B cell (primary cell): ENCODE data around the gene MVB12A. TPM values are rescaled to one million over a fixed set of nuclear protein-coding genes. Genes with fewer than 3 reads are reported as not detected.

Experiments
- ATAC-seq: fragments of 200-7000 bp; cut with Tn5 transposase; one replicate; pipeline ENCODE4 v1.10.0; 2021; ENCODE audit warnings: low read depth, mild to moderate bottlenecking, moderate number of reproducible peaks, moderate library complexity
- CTCF ChIA-PET: fragments of 350-600 bp; sonication (Branson Sonifier 250); formaldehyde crosslinking; loops from one replicate; lab custom pipeline; 2021; ENCODE audit warnings: antibody characterized with exemption, inconsistent platforms; lab: Charles Lee
- POLR2A ChIA-PET: fragments of 350-600 bp; sonication (Branson Sonifier 250); formaldehyde crosslinking; loops from one replicate; lab custom pipeline; 2021; ENCODE audit warnings: antibody characterized with exemption; lab: Charles Lee
- DNase-seq: peaks from one replicate; pipeline ENCODE4 v3.0.0; 2013
- H2AFZ ChIP-seq: 2 replicates; pipeline ENCODE4 v1.6.1; 2012; ENCODE audit warnings: mild to moderate bottlenecking, low read depth, low read length; ENCODE audit not compliant: insufficient read depth, poor library complexity, severe bottlenecking
- H3K27ac ChIP-seq, 2 donors: 1 replicate in 1 of 2; 2 replicates in 1 of 2; pipeline ENCODE4 v1.5.1; 2012 to 2013; ENCODE audit warnings: low read length in 2 of 2, mild to moderate bottlenecking in 2 of 2, moderate library complexity in 1 of 2
- H3K27me3 ChIP-seq, 4 experiments: fragments of 200-600 bp in 1 of 4; sonication (generic) in 1 of 4; replicated peaks in 1 of 4; 1 replicate in 2 of 4; 2 replicates in 2 of 4; pipeline versions ENCODE4 v1.6.1 to v1.7.0; 2013 to 2016; ENCODE audit warnings: low read length in 3 of 4, mild to moderate bottlenecking in 2 of 4, mixed read lengths in 1 of 4, moderate library complexity in 1 of 4; ENCODE audit not compliant: insufficient read depth in 4 of 4, control insufficient read depth in 3 of 4; ENCODE audit errors: control extremely low read depth in 1 of 4
- H3K36me3 ChIP-seq, 2 experiments: replicated peaks in 1 of 2; 1 replicate in 1 of 2; 2 replicates in 1 of 2; pipeline versions ENCODE4 v1.6.1 to v1.7.1; 2013; ENCODE audit warnings: low read length in 1 of 2; ENCODE audit not compliant: insufficient read depth in 2 of 2, control insufficient read depth in 1 of 2; ENCODE audit errors: control extremely low read depth in 1 of 2, extremely low read depth in 1 of 2
- H3K4me1 ChIP-seq, 2 donors: fragments of 200-600 bp in 1 of 2; sonication (generic) in 1 of 2; 1 replicate in 1 of 2; 2 replicates in 1 of 2; pipeline versions ENCODE4 v1.5.1 to v1.6.1; 2013 to 2017; ENCODE audit warnings: low read length in 2 of 2; ENCODE audit not compliant: control insufficient read depth in 2 of 2, insufficient read depth in 2 of 2
- H3K4me2 ChIP-seq: replicated peaks from 2 replicates; pipeline ENCODE3; 2012; ENCODE audit warnings: mild to moderate bottlenecking, low read depth, low read length; ENCODE audit not compliant: poor library complexity, severe bottlenecking
- H3K4me3 ChIP-seq, 5 experiments: fragments of 200-600 bp in 1 of 5; sonication (generic) in 1 of 5; 1 replicate in 3 of 5; 2 replicates in 2 of 5; pipeline versions ENCODE4 v1.5.1 to v1.7.0; 2011 to 2016; ENCODE audit warnings: low read length in 4 of 5, mild to moderate bottlenecking in 4 of 5, low read depth in 2 of 5, control low read depth in 1 of 5, moderate library complexity in 1 of 5; ENCODE audit not compliant: insufficient read depth in 1 of 5; ENCODE audit errors: control extremely low read depth in 1 of 5, extremely low read depth in 1 of 5
- H3K79me2 ChIP-seq: fragments of 200-600 bp; sonication (generic); one replicate; pipeline ENCODE4 v1.6.0; 2016; ENCODE audit warnings: low read length; ENCODE audit not compliant: control insufficient read depth, insufficient read depth
- H3K9ac ChIP-seq: fragments of 200-600 bp; sonication (generic); 2 replicates; pipeline ENCODE4 v1.6.1; 2017; ENCODE audit warnings: mild to moderate bottlenecking, low read length, moderate library complexity
- H3K9me3 ChIP-seq, 3 donors: one replicate each; pipeline versions ENCODE4 v1.6.1 to v1.7.1; 2013; ENCODE audit warnings: low read length in 2 of 3; ENCODE audit not compliant: control insufficient read depth in 2 of 3, insufficient read depth in 1 of 3; ENCODE audit errors: control extremely low read depth in 1 of 3
- H4K20me1 ChIP-seq: 2 replicates; pipeline ENCODE4 v1.6.0; 2012; ENCODE audit warnings: mild to moderate bottlenecking, low read length; ENCODE audit not compliant: insufficient read depth, control insufficient read depth, poor library complexity, severe bottlenecking
- H3K27ac Mint-ChIP-seq: one replicate; pipeline ENCODE4 v1.8.0; 2021; ENCODE audit warnings: mixed read lengths
- H3K27me3 Mint-ChIP-seq: one replicate; pipeline ENCODE4 v1.8.0; 2021; ENCODE audit warnings: mixed read lengths
- H3K4me1 Mint-ChIP-seq: one replicate; pipeline ENCODE4 v1.8.0; 2021; ENCODE audit warnings: mixed read lengths
- H3K4me3 Mint-ChIP-seq: one replicate; pipeline ENCODE4 v1.8.0; 2021; ENCODE audit warnings: mixed read lengths
- H3K9me3 Mint-ChIP-seq: one replicate; pipeline ENCODE4 v1.8.0; 2022; ENCODE audit warnings: mixed read lengths; ENCODE audit not compliant: insufficient read depth
- CTCF ChIP-seq: fragments of 200-600 bp; IDR thresholded peaks from one replicate; pipeline ENCODE4 v1.8.0; 2022; ENCODE audit warnings: antibody characterized with exemption, mild to moderate bottlenecking
- EZH2 ChIP-seq: IDR thresholded peaks from 2 replicates; pipeline ENCODE4 v1.6.1; 2012; ENCODE audit warnings: borderline replicate concordance, low read depth, mild to moderate bottlenecking, moderate library complexity, low read length; ENCODE audit not compliant: insufficient read depth, poor library complexity, severe bottlenecking
- WGBS: methylation state at CpG from one replicate; pipeline ENCODE4 v1.1.5; 2013; ENCODE audit warnings: missing lambda C conversion rate; ENCODE audit not compliant: insufficient coverage; 5-methylcytosine and 5-hydroxymethylcytosine counted together
- intact Hi-C: fragments of 100-400 bp; cut with micrococcal nuclease; formaldehyde crosslinking; loops from one replicate; pipeline ENCODE4 v1.10.0; 2022
- polyA plus RNA-seq: library from polyadenylated mRNA; depleted of rRNA; stranded (reverse); fragments of >200 nt; gene quantifications from 2 replicates; pipeline ENCODE4 v1.2.3, GENCODE V29; 2012
- total RNA-seq, 2 donors: library from RNA; stranded (reverse); fragments of 120-200 nt in 1 of 2; gene quantifications; 1 replicate in 1 of 2; 2 replicates in 1 of 2; pipeline versions ENCODE4 v1.2.3 to v1.2.4, GENCODE V29; 2013 to 2022

The MVB12A gene
- total and polyA plus RNA-seq, 2 donors (not counting 1 experiment from before 2014, with no cell fraction given): 31.3 to 33.6 TPM

GRCh38 chr19:17420475-17420924 is 653 bp downstream of the MVB12A start:
- ChIA-PET CTCF (no interaction called here), POLR2A (interaction anchor here (1.5 to 1.9 kb wide), 2 partner anchors 14 to 85 kb away, joined by 5 to 10 read pairs; partner anchors contain the start of gene ANO8)
- Histone ChIP-seq H3K4me1 (peaks cover 12 to 16% of the 10 kb centered on the region in 2 donors), H3K27me3 (no peaks in the 10 kb centered on the region), H3K4me3 (peak overlapping the region; percentile 45 to 89 (median 76)), H3K9ac (peak overlapping the region; percentile 74), H3K36me3 (peaks cover 0 to 4% of the 10 kb centered on the region in 2 experiments), H3K27ac (peak overlapping the region in 1 of 2 donors; percentile 24), H3K79me2 (peaks cover 6% of the 10 kb centered on the region), H3K4me2 (peak overlapping the region; percentile 98), H4K20me1 (no peaks in the 10 kb centered on the region), H2AFZ (peak overlapping the region; percentile 94), H3K9me3 (no peaks in the 10 kb centered on the region)
- intact Hi-C loops: no loop called here
- DNase-seq (no peak), ATAC-seq (no peak)
- Mint-ChIP-seq H3K9me3 (no peaks in the 10 kb centered on the region), H3K27ac (peak overlapping the region; percentile 74), H3K27me3 (no peaks in the 10 kb centered on the region), H3K4me1 (peaks cover 15% of the 10 kb centered on the region), H3K4me3 (peak overlapping the region; percentile 96)
- 7% methylated on average over 25 of the region's 25 CpGs for WGBS
- TF ChIP-seq EZH2 (no peak), CTCF (no peak)

- ChIA-PET POLR2A (interaction anchor here (0.6 kb wide), 1 partner anchor 17 kb away, joined by 4 read pairs; the partner anchor contains the start of gene BST2), CTCF (interaction anchor here (1.1 kb wide), 1 partner anchor 511 kb away, joined by 4 read pairs; the partner anchor contains the start of gene CCDC124)
- no peak overlapping the region for H2AFZ ChIP-seq
- H3K4me3 Mint-ChIP-seq: no peak overlapping the region
- peaks cover 15% of the 10 kb centered on the region for H3K4me1 Mint-ChIP-seq
- H4K20me1 ChIP-seq: no peaks in the 10 kb centered on the region
- H3K36me3 ChIP-seq: peaks cover 0 to 4% of the 10 kb centered on the region in 2 experiments
- no peak overlapping the region for H3K9ac ChIP-seq
- no peak for DNase-seq
- 100% methylated on average over 4 of the region's 4 CpGs for WGBS
- no peaks in the 10 kb centered on the region for H3K9me3 ChIP-seq
- H3K27ac Mint-ChIP-seq: no peak overlapping the region
- no peak overlapping the region for H3K27ac ChIP-seq
- TF ChIP-seq CTCF: no peak
- TF ChIP-seq EZH2: no peak
- H3K4me1 ChIP-seq: peaks cover 12 to 16% of the 10 kb centered on the region in 2 donors
- ATAC-seq: no peak
- H3K79me2 ChIP-seq: peaks cover 6% of the 10 kb centered on the region
- no peaks in the 10 kb centered on the region for H3K27me3 Mint-ChIP-seq
- no peak overlapping the region for H3K4me2 ChIP-seq
- intact Hi-C loops: no loop called here
- H3K9me3 Mint-ChIP-seq: no peaks in the 10 kb centered on the region
- H3K27me3 ChIP-seq: no peaks in the 10 kb centered on the region
- no peak overlapping the region for H3K4me3 ChIP-seq
Measured at GRCh38 chr19:17421942-17422341, 2.1 kb downstream of the MVB12A start.
